Activated CD4-positive, alpha-beta T cell treated with anti-CD3 and anti-CD28 coated beads, Interleukin-2, amount 50 U/mL, for 24 hours (primary cell): Measurements from ENCODE around the gene IFIT5.
"Not testable (repeated sequence)": the region's sequence is repeated elsewhere in the genome, so short reads cannot be mapped to it uniquely, and the experiment has no call there.

Source experiments
- DNase-seq, 2 donors: peaks; one replicate each; pipeline ENCODE4 v3.0.0-alpha.2; 2020; ENCODE audit warnings: low read depth in 1 of 2, low spot score in 1 of 2

The IFIT5 gene

GRCh38 chr10:89392974-89393373, 21.4 kb upstream of the IFIT5 start:
- no peak for DNase-seq

GRCh38 chr10:89393898-89394297, 20.5 kb upstream of the IFIT5 start:
- DNase-seq = no peak

GRCh38 chr10:89395141-89395540, 19.2 kb upstream of the IFIT5 start:
- no peak for DNase-seq

- DNase-seq = no peak
Observed at GRCh38 chr10:89398003-89398749, 16.2 kb upstream of the IFIT5 start.

- DNase-seq = no peak
Observed at GRCh38 chr10:89399956-89400355, 14.4 kb upstream of the IFIT5 start.

GRCh38 chr10:89403043-89403442, 11.3 kb upstream of the IFIT5 start:
- no peak for DNase-seq

- no peak for DNase-seq
Observed at GRCh38 chr10:89404104-89405047, 10.0 kb upstream of the IFIT5 start.

- not testable (repeated sequence) for DNase-seq
Observed at GRCh38 chr10:89406178-89406577, 8.2 kb upstream of the IFIT5 start.

- DNase-seq = not testable (repeated sequence)
Observed at GRCh38 chr10:89407792-89408191, 6.6 kb upstream of the IFIT5 start.

- DNase-seq = not testable (repeated sequence)
Observed at GRCh38 chr10:89409282-89409681, 5.1 kb upstream of the IFIT5 start.

- not testable (repeated sequence) for DNase-seq
Observed at GRCh38 chr10:89410551-89410950, 3.8 kb upstream of the IFIT5 start.

- not testable (repeated sequence) for DNase-seq
Observed at GRCh38 chr10:89411135-89411534, 3.2 kb upstream of the IFIT5 start.

GRCh38 chr10:89412276-89412675, 2.1 kb upstream of the IFIT5 start:
- DNase-seq = not testable (repeated sequence)

GRCh38 chr10:89413398-89413912, 913 bp upstream of the IFIT5 start:
- DNase-seq = no peak

GRCh38 chr10:89414879-89415821, 782 bp downstream of the IFIT5 start:
- peak in 1 of 2 donors; percentile 17 for DNase-seq

- DNase-seq = no peak
Observed at GRCh38 chr10:89416465-89416864, 2.1 kb downstream of the IFIT5 start.

GRCh38 chr10:89419548-89419947, 5.2 kb downstream of the IFIT5 start:
- no peak for DNase-seq

GRCh38 chr10:89421018-89421476, 6.7 kb downstream of the IFIT5 start:
- no peak for DNase-seq

GRCh38 chr10:89425000-89425399, 10.6 kb downstream of the IFIT5 start:
- no peak for DNase-seq

- no peak for DNase-seq
Observed at GRCh38 chr10:89426230-89426868, 12.0 kb downstream of the IFIT5 start.
